DND-41 (cell line): ENCODE results near the gene EDEM3.

ENCODE experiments used
- ATAC-seq: fragments of 200-7000 bp; cut with Tn5 transposase; 3 replicates; pipeline ENCODE4 v1.9.1; 2021; ENCODE audit warnings: low read depth; ENCODE audit not compliant: insufficient read depth
- DNase-seq: peaks from one replicate; pipeline ENCODE4 v3.0.0-alpha.2; 2020
- H2AFZ ChIP-seq: 2 replicates; pipeline ENCODE4 v1.6.0; 2012; ENCODE audit warnings: low read depth, low read length
- H3K27ac ChIP-seq: 2 replicates; pipeline ENCODE4 v1.5.1; 2012; ENCODE audit warnings: low read length, inconsistent platforms
- H3K27me3 ChIP-seq: fragments of 200-600 bp; sonication (generic); 2 replicates; pipeline ENCODE4 v1.6.0; 2012; ENCODE audit warnings: low read length, mild to moderate bottlenecking, inconsistent platforms; ENCODE audit not compliant: insufficient read depth, poor library complexity
- H3K36me3 ChIP-seq: 2 replicates; pipeline ENCODE4 v1.5.1; 2012; ENCODE audit warnings: low read length, inconsistent platforms; ENCODE audit not compliant: insufficient read depth
- H3K4me1 ChIP-seq: 2 replicates; pipeline ENCODE4 v1.5.1; 2012; ENCODE audit warnings: mild to moderate bottlenecking, low read length; ENCODE audit not compliant: insufficient read depth
- H3K4me2 ChIP-seq: 2 replicates; pipeline ENCODE4 v1.6.0; 2012; ENCODE audit warnings: mild to moderate bottlenecking, moderate library complexity, low read length, inconsistent platforms; ENCODE audit not compliant: insufficient read depth
- H3K4me3 ChIP-seq, 2 experiments: fragments of 200-600 bp in 1 of 2; shearing (Covaris generic) in 1 of 2; 2 replicates each; pipeline ENCODE4 v1.5.1; 2012 to 2016; ENCODE audit warnings: inconsistent platforms in 2 of 2, low read length in 2 of 2, mild to moderate bottlenecking in 2 of 2, low read depth in 1 of 2, moderate library complexity in 1 of 2
- H3K79me2 ChIP-seq: 2 replicates; pipeline ENCODE4 v1.6.0; 2012; ENCODE audit warnings: low read length, inconsistent platforms; ENCODE audit not compliant: insufficient read depth
- H3K9ac ChIP-seq: 2 replicates; pipeline ENCODE4 v1.6.0; 2012; ENCODE audit warnings: low read depth, mild to moderate bottlenecking, inconsistent platforms, low read length, moderate library complexity
- H3K9me3 ChIP-seq: 2 replicates; pipeline ENCODE4 v1.5.1; 2012; ENCODE audit warnings: low read length, moderate library complexity, mild to moderate bottlenecking, inconsistent platforms; ENCODE audit not compliant: insufficient read depth, severe bottlenecking
- H4K20me1 ChIP-seq: 2 replicates; pipeline ENCODE4 v1.6.0; 2012; ENCODE audit warnings: low read length; ENCODE audit not compliant: insufficient read depth
- CTCF ChIP-seq: IDR thresholded peaks from 2 replicates; pipeline ENCODE4 v1.5.1; 2012; ENCODE audit warnings: borderline replicate concordance, low read length, moderate library complexity, mild to moderate bottlenecking; ENCODE audit not compliant: poor library complexity, severe bottlenecking; ENCODE audit errors: extremely low read depth
- EZH2 ChIP-seq: IDR thresholded peaks from 3 replicates; pipeline ENCODE4 v1.6.1; 2012; ENCODE audit warnings: borderline replicate concordance, low read depth, mild to moderate bottlenecking, moderate library complexity, low read length, inconsistent platforms; ENCODE audit not compliant: severe bottlenecking

The EDEM3 gene

GRCh38 chr1:184691719-184692324, 62.8 kb downstream of the EDEM3 start:
- no peak for ATAC-seq
- Histone ChIP-seq H2AFZ (no peak overlapping the region), H3K9ac (no peak overlapping the region), H3K4me2 (no peak overlapping the region), H3K9me3 (no peaks in the 10 kb centered on the region), H3K27me3 (no peaks in the 10 kb centered on the region), H3K36me3 (peaks cover 37% of the 10 kb centered on the region; the same call in 1 of the 2 replicates), H3K4me3 (no peak overlapping the region), H4K20me1 (no peaks in the 10 kb centered on the region), H3K79me2 (no peaks in the 10 kb centered on the region), H3K4me1 (no peaks in the 10 kb centered on the region), H3K27ac (no peak overlapping the region)
- TF ChIP-seq CTCF (peak; percentile 75), EZH2 (no peak)
- DNase-seq, result no peak

- H3K9me3 ChIP-seq, result no peaks in the 10 kb centered on the region
These were observed 68.1 kb downstream of the EDEM3 start for GRCh38 chr1:184686540-184686939.

GRCh38 chr1:184685116-184685515, 69.5 kb downstream of the EDEM3 start:
- Histone ChIP-seq H3K4me2 (no peak overlapping the region), H3K9me3 (no peaks in the 10 kb centered on the region), H3K79me2 (no peaks in the 10 kb centered on the region), H3K27me3 (no peaks in the 10 kb centered on the region), H3K9ac (no peak overlapping the region), H3K27ac (no peak overlapping the region), H3K4me1 (no peaks in the 10 kb centered on the region), H3K4me3 (no peak overlapping the region), H3K36me3 (no peaks in the 10 kb centered on the region), H4K20me1 (no peaks in the 10 kb centered on the region), H2AFZ (no peak overlapping the region)
- ATAC-seq (no peak), DNase-seq (no peak)
- no peak for TF ChIP-seq CTCF
- no peak for TF ChIP-seq EZH2

More at GRCh38 chr1:184686540-184686939, 68.1 kb downstream of the EDEM3 start:
- no peaks in the 10 kb centered on the region for H4K20me1 ChIP-seq
- no peak overlapping the region for H3K4me2 ChIP-seq
- H3K27ac ChIP-seq, result no peak overlapping the region
- no peak for DNase-seq
- TF ChIP-seq CTCF (no peak), EZH2 (no peak)
- no peak overlapping the region for H2AFZ ChIP-seq
- H3K9ac ChIP-seq, result no peak overlapping the region
- H3K27me3 ChIP-seq, result no peaks in the 10 kb centered on the region
- H3K4me1 ChIP-seq, result no peaks in the 10 kb centered on the region
- no peak overlapping the region for H3K4me3 ChIP-seq
- H3K36me3 ChIP-seq, result no peaks in the 10 kb centered on the region
- ATAC-seq, result no peak
- no peaks in the 10 kb centered on the region for H3K79me2 ChIP-seq
